Activated naive CD8-positive, alpha-beta T cell (primary cell): ENCODE data around the gene MTHFS.
"Not testable (repeated sequence)": the region's sequence is repeated elsewhere in the genome, so short reads cannot be mapped to it uniquely, and the experiment has no call there.

ENCODE experiments used
- H3K27ac Mint-ChIP-seq: one replicate; pipeline ENCODE4 v1.8.0; 2021; ENCODE audit warnings: mixed read lengths
- H3K27me3 Mint-ChIP-seq: one replicate; pipeline ENCODE4 v1.8.0; 2021; ENCODE audit warnings: mixed read lengths
- H3K36me3 Mint-ChIP-seq: one replicate; pipeline ENCODE4 v1.8.0; 2021; ENCODE audit warnings: mixed read lengths
- H3K4me1 Mint-ChIP-seq: one replicate; pipeline ENCODE4 v1.8.0; 2021; ENCODE audit warnings: low read depth, mixed read lengths
- H3K4me3 Mint-ChIP-seq: one replicate; pipeline ENCODE4 v1.8.0; 2021; ENCODE audit warnings: mild to moderate bottlenecking, mixed read lengths
- H3K9me3 Mint-ChIP-seq: one replicate; pipeline ENCODE4 v1.8.0; 2021; ENCODE audit warnings: low read depth, mixed read lengths

MTHFS gene

GRCh38 chr15:79896634-79897379 is at the start of gene MTHFS:
Gene MTHFS, minus strand, starts transcription at chr15:79897014. Its CDS starts 26 bp downstream, at chr15:79896988.
- H3K36me3 Mint-ChIP-seq: peaks cover 15% of the 10 kb centered on the region
- H3K27me3 Mint-ChIP-seq: no peaks in the 10 kb centered on the region
- peak within 1 kb of the TSS; percentile 99 for H3K27ac Mint-ChIP-seq
- H3K9me3 Mint-ChIP-seq: no peaks in the 10 kb centered on the region
- H3K4me1 Mint-ChIP-seq: peaks cover 45% of the 10 kb centered on the region
- peak within 1 kb of the TSS; percentile 97 for H3K4me3 Mint-ChIP-seq

GRCh38 chr15:79944622-79945021 is 47.8 kb upstream of the MTHFS start:
- no peaks in the 10 kb centered on the region for H3K36me3 Mint-ChIP-seq
- H3K9me3 Mint-ChIP-seq: no peaks in the 10 kb centered on the region
- H3K4me3 Mint-ChIP-seq: no peak overlapping the region
- H3K27me3 Mint-ChIP-seq: no peaks in the 10 kb centered on the region
- H3K4me1 Mint-ChIP-seq: peaks cover 9% of the 10 kb centered on the region
- no peak overlapping the region for H3K27ac Mint-ChIP-seq

GRCh38 chr15:79943820-79944219 is 47.0 kb upstream of the MTHFS start:
- Mint-ChIP-seq H3K9me3 (no peaks in the 10 kb centered on the region), H3K27me3 (no peaks in the 10 kb centered on the region), H3K27ac (no peak overlapping the region), H3K4me1 (peaks cover 9% of the 10 kb centered on the region), H3K4me3 (no peak overlapping the region), H3K36me3 (no peaks in the 10 kb centered on the region)

- Mint-ChIP-seq H3K27me3 (no peaks in the 10 kb centered on the region), H3K27ac (no peak overlapping the region), H3K9me3 (no peaks in the 10 kb centered on the region), H3K4me3 (no peak overlapping the region), H3K4me1 (peaks cover 4% of the 10 kb centered on the region), H3K36me3 (no peaks in the 10 kb centered on the region)
Measured at GRCh38 chr15:79942741-79943481, 46.1 kb upstream of the MTHFS start.

- no peak overlapping the region for H3K4me3 Mint-ChIP-seq
- peaks cover 3% of the 10 kb centered on the region for H3K36me3 Mint-ChIP-seq
- no peaks in the 10 kb centered on the region for H3K9me3 Mint-ChIP-seq
- H3K27me3 Mint-ChIP-seq: no peaks in the 10 kb centered on the region
- no peak overlapping the region for H3K27ac Mint-ChIP-seq
- peaks cover 4% of the 10 kb centered on the region for H3K4me1 Mint-ChIP-seq
Measured at GRCh38 chr15:79939399-79939798, 42.6 kb upstream of the MTHFS start.

- Mint-ChIP-seq H3K4me1 (peaks cover 8% of the 10 kb centered on the region), H3K27ac (no peak overlapping the region), H3K4me3 (no peak overlapping the region), H3K36me3 (peaks cover 3% of the 10 kb centered on the region), H3K27me3 (no peaks in the 10 kb centered on the region), H3K9me3 (no peaks in the 10 kb centered on the region)
Measured at GRCh38 chr15:79938143-79938542, 41.3 kb upstream of the MTHFS start.

- H3K27me3 Mint-ChIP-seq, H3K27ac Mint-ChIP-seq, H3K4me1 Mint-ChIP-seq, H3K4me3 Mint-ChIP-seq, H3K9me3 Mint-ChIP-seq, H3K36me3 Mint-ChIP-seq: not testable (repeated sequence)
Measured at GRCh38 chr15:79935556-79936201, 38.9 kb upstream of the MTHFS start.

- peaks cover 6% of the 10 kb centered on the region for H3K4me1 Mint-ChIP-seq
- no peak overlapping the region for H3K27ac Mint-ChIP-seq
- no peak overlapping the region for H3K4me3 Mint-ChIP-seq
- H3K27me3 Mint-ChIP-seq: no peaks in the 10 kb centered on the region
- peaks cover 3% of the 10 kb centered on the region for H3K36me3 Mint-ChIP-seq
- H3K9me3 Mint-ChIP-seq: no peaks in the 10 kb centered on the region
Measured at GRCh38 chr15:79933231-79933630, 36.4 kb upstream of the MTHFS start.

GRCh38 chr15:79932447-79932846 is 35.6 kb upstream of the MTHFS start:
- H3K36me3 Mint-ChIP-seq: peaks cover 3% of the 10 kb centered on the region
- no peak overlapping the region for H3K27ac Mint-ChIP-seq
- no peaks in the 10 kb centered on the region for H3K27me3 Mint-ChIP-seq
- no peaks in the 10 kb centered on the region for H3K9me3 Mint-ChIP-seq
- peaks cover 6% of the 10 kb centered on the region for H3K4me1 Mint-ChIP-seq
- no peak overlapping the region for H3K4me3 Mint-ChIP-seq

- peaks cover 6% of the 10 kb centered on the region for H3K4me1 Mint-ChIP-seq
- H3K9me3 Mint-ChIP-seq: no peaks in the 10 kb centered on the region
- no peak overlapping the region for H3K4me3 Mint-ChIP-seq
- H3K27me3 Mint-ChIP-seq: no peaks in the 10 kb centered on the region
- peaks cover 3% of the 10 kb centered on the region for H3K36me3 Mint-ChIP-seq
- no peak overlapping the region for H3K27ac Mint-ChIP-seq
Measured at GRCh38 chr15:79930516-79930915, 33.7 kb upstream of the MTHFS start.

GRCh38 chr15:79929412-79929811 is 32.6 kb upstream of the MTHFS start:
- Mint-ChIP-seq H3K4me3 (no peak overlapping the region), H3K9me3 (no peaks in the 10 kb centered on the region), H3K36me3 (no peaks in the 10 kb centered on the region), H3K27ac (no peak overlapping the region), H3K27me3 (no peaks in the 10 kb centered on the region), H3K4me1 (peaks cover 9% of the 10 kb centered on the region)

GRCh38 chr15:79926116-79926515 is 29.3 kb upstream of the MTHFS start:
- H3K9me3 Mint-ChIP-seq, H3K4me3 Mint-ChIP-seq, H3K36me3 Mint-ChIP-seq: not testable (repeated sequence)

GRCh38 chr15:79924379-79924778 is 27.6 kb upstream of the MTHFS start:
- Mint-ChIP-seq H3K4me3 (peak overlapping the region; percentile 93), H3K27me3 (no peaks in the 10 kb centered on the region), H3K9me3 (no peaks in the 10 kb centered on the region), H3K27ac (no peak overlapping the region), H3K36me3 (peaks cover 18% of the 10 kb centered on the region), H3K4me1 (peaks cover 25% of the 10 kb centered on the region)

More at GRCh38 chr15:79926116-79926515, 29.3 kb upstream of the MTHFS start:
- H3K27me3 Mint-ChIP-seq, H3K27ac Mint-ChIP-seq: not testable (repeated sequence)
- peaks cover 25% of the 10 kb centered on the region for H3K4me1 Mint-ChIP-seq

- Mint-ChIP-seq H3K27me3 (no peaks in the 10 kb centered on the region), H3K36me3 (peaks cover 20% of the 10 kb centered on the region), H3K9me3 (no peaks in the 10 kb centered on the region), H3K27ac (peak overlapping the region; percentile 95), H3K4me3 (peak overlapping the region; percentile 93), H3K4me1 (peaks cover 25% of the 10 kb centered on the region)
Measured at GRCh38 chr15:79923515-79924169, 26.8 kb upstream of the MTHFS start.

- H3K4me3 Mint-ChIP-seq: peak overlapping the region; percentile 93
- peaks cover 25% of the 10 kb centered on the region for H3K4me1 Mint-ChIP-seq
- peak overlapping the region; percentile 95 for H3K27ac Mint-ChIP-seq
- no peaks in the 10 kb centered on the region for H3K9me3 Mint-ChIP-seq
- no peaks in the 10 kb centered on the region for H3K27me3 Mint-ChIP-seq
- H3K36me3 Mint-ChIP-seq: peaks cover 20% of the 10 kb centered on the region
Measured at GRCh38 chr15:79923079-79923514, 26.3 kb upstream of the MTHFS start.
